OCI-LY3 (cell line): ENCODE data around the gene PLEKHA8.
A peak's percentile ranks its signal among the peaks of the same experiment; 100 is the strongest.

ENCODE experiments used
- H2AFZ ChIP-seq: fragments of 200-600, 300-600 bp; shearing (Covaris generic); 2 replicates; pipeline ENCODE4 v1.6.0; 2014; ENCODE audit warnings: antibody characterized with exemption, low read depth, low read length
- H3K27ac ChIP-seq: fragments of 200-600, 300-600 bp; sonication (generic); 2 replicates; pipeline ENCODE4 v1.5.1; 2014; ENCODE audit warnings: mild to moderate bottlenecking, low read length, moderate library complexity, mixed read lengths
- H3K27me3 ChIP-seq: fragments of 200-600, 300-600 bp; sonication (generic); 2 replicates; pipeline ENCODE4 v1.6.1; 2014; ENCODE audit warnings: low read depth, low read length, mixed read lengths
- H3K36me3 ChIP-seq: fragments of 200-600, 300-600 bp; sonication (generic); replicated peaks from 2 replicates; pipeline ENCODE3; 2014; ENCODE audit warnings: low read depth, low read length, mixed read lengths
- H3K4me1 ChIP-seq: fragments of 300-600, 200-600 bp; sonication (generic); 2 replicates; pipeline ENCODE4 v1.6.1; 2014; ENCODE audit warnings: low read length, mixed read lengths
- H3K4me2 ChIP-seq: fragments of 200-600, 300-600 bp; sonication (generic); 2 replicates; pipeline ENCODE4 v1.6.1; 2014; ENCODE audit warnings: low read length, mixed read lengths
- H3K4me3 ChIP-seq: fragments of 300-600, 200-600 bp; sonication (generic); 2 replicates; pipeline ENCODE4 v1.5.1; 2014; ENCODE audit warnings: antibody characterized with exemption, mild to moderate bottlenecking, low read length, moderate library complexity
- H3K79me2 ChIP-seq: fragments of 300-600, 200-600 bp; shearing (Covaris generic); 2 replicates; pipeline ENCODE4 v1.6.1; 2014; ENCODE audit warnings: mild to moderate bottlenecking, low read length, mixed read lengths
- H3K9ac ChIP-seq: fragments of 300-600, 200-600 bp; shearing (Covaris generic); 2 replicates; pipeline ENCODE4 v1.6.0; 2014; ENCODE audit warnings: mild to moderate bottlenecking, low read length, moderate library complexity
- H3K9me3 ChIP-seq: fragments of 200-600, 300-600 bp; shearing (Covaris generic); 2 replicates; pipeline ENCODE4 v1.6.1; 2014; ENCODE audit warnings: low read length, mixed read lengths; ENCODE audit not compliant: insufficient read depth
- H4K20me1 ChIP-seq: fragments of 200-600, 300-600 bp; sonication (generic); 2 replicates; pipeline ENCODE4 v1.6.1; 2016; ENCODE audit warnings: low read length, mixed read lengths; ENCODE audit not compliant: insufficient read depth
- EZH2phosphoT487 ChIP-seq: fragments of 200-600 bp; shearing (Covaris generic); IDR thresholded peaks from 2 replicates; pipeline ENCODE4 v1.6.1; 2018; ENCODE audit warnings: antibody characterized with exemption, mixed run types, low read depth
- TF ChIP-seq, protein P1 (sequence below): fragments of 200-600, 300-600 bp; sonication (generic); IDR thresholded peaks from 2 replicates; pipeline ENCODE4 v1.5.1; 2014; ENCODE audit warnings: antibody characterized with exemption, low read length, low read depth

Gene PLEKHA8

DNA sequence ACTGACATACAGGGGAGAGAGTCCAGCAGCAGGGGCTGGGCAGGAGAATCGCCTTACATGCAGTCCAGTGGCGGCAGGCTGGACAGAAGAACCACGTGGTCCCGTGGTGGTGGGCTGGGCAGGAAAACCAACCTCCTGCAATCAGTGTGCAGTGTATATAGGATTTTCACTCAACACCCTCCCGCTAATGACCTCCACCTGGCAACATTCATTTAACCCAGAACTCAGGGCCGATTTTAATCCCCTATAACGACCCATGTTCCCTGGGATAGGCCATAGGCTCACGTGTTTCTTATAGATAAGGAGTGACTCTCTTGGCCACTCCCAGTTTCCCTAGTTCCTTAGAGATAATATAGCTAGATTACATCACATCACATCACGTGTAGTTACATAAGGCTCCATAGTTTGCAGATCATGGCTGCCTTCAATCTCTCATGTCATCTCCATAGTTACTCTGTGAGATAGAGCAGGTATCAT lies 125.9 kb downstream of the PLEKHA8 start:
- peaks cover 10% of the 10 kb centered on the region for H3K79me2 ChIP-seq
- no peak overlapping the region for H3K4me3 ChIP-seq
- no peaks in the 10 kb centered on the region for H4K20me1 ChIP-seq
- H2AFZ ChIP-seq: no peak overlapping the region
- H3K36me3 ChIP-seq: peaks cover 18% of the 10 kb centered on the region
- H3K9ac ChIP-seq: no peak overlapping the region
- TF ChIP-seq EZH2phosphoT487: no peak
- TF ChIP-seq, protein P1, sequence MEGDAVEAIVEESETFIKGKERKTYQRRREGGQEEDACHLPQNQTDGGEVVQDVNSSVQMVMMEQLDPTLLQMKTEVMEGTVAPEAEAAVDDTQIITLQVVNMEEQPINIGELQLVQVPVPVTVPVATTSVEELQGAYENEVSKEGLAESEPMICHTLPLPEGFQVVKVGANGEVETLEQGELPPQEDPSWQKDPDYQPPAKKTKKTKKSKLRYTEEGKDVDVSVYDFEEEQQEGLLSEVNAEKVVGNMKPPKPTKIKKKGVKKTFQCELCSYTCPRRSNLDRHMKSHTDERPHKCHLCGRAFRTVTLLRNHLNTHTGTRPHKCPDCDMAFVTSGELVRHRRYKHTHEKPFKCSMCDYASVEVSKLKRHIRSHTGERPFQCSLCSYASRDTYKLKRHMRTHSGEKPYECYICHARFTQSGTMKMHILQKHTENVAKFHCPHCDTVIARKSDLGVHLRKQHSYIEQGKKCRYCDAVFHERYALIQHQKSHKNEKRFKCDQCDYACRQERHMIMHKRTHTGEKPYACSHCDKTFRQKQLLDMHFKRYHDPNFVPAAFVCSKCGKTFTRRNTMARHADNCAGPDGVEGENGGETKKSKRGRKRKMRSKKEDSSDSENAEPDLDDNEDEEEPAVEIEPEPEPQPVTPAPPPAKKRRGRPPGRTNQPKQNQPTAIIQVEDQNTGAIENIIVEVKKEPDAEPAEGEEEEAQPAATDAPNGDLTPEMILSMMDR: no peak
- H3K27ac ChIP-seq: no peak overlapping the region
- no peak overlapping the region for H3K4me2 ChIP-seq
- H3K9me3 ChIP-seq: no peaks in the 10 kb centered on the region
- H3K27me3 ChIP-seq: no peaks in the 10 kb centered on the region
- H3K4me1 ChIP-seq: peaks cover 17% of the 10 kb centered on the region

DNA sequence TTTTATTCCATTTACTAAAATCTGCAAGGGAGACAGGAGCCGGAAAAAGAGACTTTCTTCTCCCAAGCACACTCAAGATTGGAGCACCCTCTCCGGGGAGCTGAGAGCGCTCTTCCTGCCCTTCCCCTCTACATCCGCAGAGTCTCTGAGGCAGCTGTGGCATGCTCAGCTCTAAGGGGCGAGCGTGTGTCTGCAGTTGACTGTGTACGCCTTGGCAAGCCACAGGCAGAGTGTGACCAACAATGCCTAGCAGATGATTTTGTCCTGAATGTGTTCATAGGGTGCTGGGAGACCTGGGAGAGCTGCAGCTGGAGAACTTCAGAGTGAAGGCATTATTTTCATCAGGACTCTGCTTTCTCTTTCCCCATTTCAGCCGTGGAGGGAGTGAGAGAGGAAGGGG lies 127.3 kb downstream of the PLEKHA8 start:
- no peaks in the 10 kb centered on the region for H3K9me3 ChIP-seq
- peaks cover 9% of the 10 kb centered on the region for H3K36me3 ChIP-seq
- H3K9ac ChIP-seq: no peak overlapping the region
- no peak overlapping the region for H3K27ac ChIP-seq
- no peak overlapping the region for H3K4me2 ChIP-seq
- TF ChIP-seq EZH2phosphoT487: no peak
- TF ChIP-seq, protein P1: no peak
- no peaks in the 10 kb centered on the region for H3K79me2 ChIP-seq
- H4K20me1 ChIP-seq: no peaks in the 10 kb centered on the region
- peaks cover 25% of the 10 kb centered on the region for H3K4me1 ChIP-seq
- H3K4me3 ChIP-seq: no peak overlapping the region
- no peak overlapping the region for H2AFZ ChIP-seq
- no peaks in the 10 kb centered on the region for H3K27me3 ChIP-seq

DNA sequence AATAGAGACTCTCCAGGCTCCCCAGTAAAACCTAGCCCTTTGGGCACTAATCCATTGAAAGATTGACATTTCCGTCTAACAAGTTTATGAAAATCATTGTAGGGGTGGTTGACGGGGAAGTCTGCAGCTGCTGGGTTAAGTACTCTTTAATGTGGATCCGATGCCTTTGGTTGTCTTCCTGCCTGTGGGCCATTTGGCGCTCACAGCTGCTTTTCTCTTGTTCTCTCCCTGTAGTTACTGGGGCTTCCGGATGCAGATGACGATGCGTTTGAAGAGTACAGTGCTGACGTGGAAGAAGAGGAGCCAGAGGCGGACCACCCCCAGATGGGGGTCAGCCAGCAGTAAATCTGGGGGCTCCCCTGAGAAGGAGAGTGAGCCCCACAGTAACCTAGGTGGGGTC lies 129.0 kb downstream of the PLEKHA8 start:
- no peak for TF ChIP-seq EZH2phosphoT487
- TF ChIP-seq, protein P1: no peak
- H3K4me1 ChIP-seq: peaks cover 35% of the 10 kb centered on the region
- no peak overlapping the region for H3K27ac ChIP-seq
- H2AFZ ChIP-seq: no peak overlapping the region
- H3K9me3 ChIP-seq: no peaks in the 10 kb centered on the region
- peaks cover 4% of the 10 kb centered on the region for H3K36me3 ChIP-seq
- no peak overlapping the region for H3K9ac ChIP-seq
- H3K4me2 ChIP-seq: no peak overlapping the region
- no peaks in the 10 kb centered on the region for H3K79me2 ChIP-seq
- no peaks in the 10 kb centered on the region for H4K20me1 ChIP-seq
- no peaks in the 10 kb centered on the region for H3K27me3 ChIP-seq
- no peak overlapping the region for H3K4me3 ChIP-seq

DNA sequence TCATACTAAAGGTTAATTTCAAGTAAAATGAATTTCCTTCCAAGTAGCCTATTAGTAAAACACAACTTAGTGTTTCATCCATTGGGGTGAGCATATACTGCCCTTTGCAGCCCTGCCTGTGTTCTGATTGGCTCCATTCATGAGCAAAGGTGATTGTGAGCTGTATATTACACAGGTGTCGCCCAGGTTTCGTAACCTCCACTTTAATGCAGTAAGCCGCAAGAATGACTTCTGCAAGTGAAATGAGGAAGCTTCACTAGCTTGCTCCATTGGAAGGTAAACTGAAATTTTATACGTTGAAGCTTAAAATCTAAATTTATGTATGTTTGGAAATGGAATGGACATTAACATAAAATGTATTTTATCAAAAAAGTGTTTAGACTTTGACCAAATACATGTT lies 131.0 kb downstream of the PLEKHA8 start:
- Histone ChIP-seq H3K27ac (no peak overlapping the region), H3K36me3 (no peaks in the 10 kb centered on the region), H2AFZ (no peak overlapping the region), H3K4me3 (peak overlapping the region; percentile 48), H3K27me3 (no peaks in the 10 kb centered on the region), H3K4me2 (peak overlapping the region; percentile 60), H3K4me1 (peaks cover 55% of the 10 kb centered on the region), H3K79me2 (no peaks in the 10 kb centered on the region), H4K20me1 (no peaks in the 10 kb centered on the region), H3K9me3 (no peaks in the 10 kb centered on the region), H3K9ac (peak overlapping the region; percentile 11; the same call in 1 of the 2 replicates)
- no peak for TF ChIP-seq EZH2phosphoT487
- TF ChIP-seq, protein P1: no peak
